ENCODE measurements around the gene AFAP1L1. TPM values are rescaled to one million over a fixed set of nuclear protein-coding genes. Genes with fewer than 3 reads are reported as not detected.

AFAP1L1 gene
- total and polyA plus RNA-seq, 2 of the 13 experiments (the other 11 are each of a cell fraction or from before 2014, with no cell fraction given): 0.38 to 1.0 TPM

DNA sequence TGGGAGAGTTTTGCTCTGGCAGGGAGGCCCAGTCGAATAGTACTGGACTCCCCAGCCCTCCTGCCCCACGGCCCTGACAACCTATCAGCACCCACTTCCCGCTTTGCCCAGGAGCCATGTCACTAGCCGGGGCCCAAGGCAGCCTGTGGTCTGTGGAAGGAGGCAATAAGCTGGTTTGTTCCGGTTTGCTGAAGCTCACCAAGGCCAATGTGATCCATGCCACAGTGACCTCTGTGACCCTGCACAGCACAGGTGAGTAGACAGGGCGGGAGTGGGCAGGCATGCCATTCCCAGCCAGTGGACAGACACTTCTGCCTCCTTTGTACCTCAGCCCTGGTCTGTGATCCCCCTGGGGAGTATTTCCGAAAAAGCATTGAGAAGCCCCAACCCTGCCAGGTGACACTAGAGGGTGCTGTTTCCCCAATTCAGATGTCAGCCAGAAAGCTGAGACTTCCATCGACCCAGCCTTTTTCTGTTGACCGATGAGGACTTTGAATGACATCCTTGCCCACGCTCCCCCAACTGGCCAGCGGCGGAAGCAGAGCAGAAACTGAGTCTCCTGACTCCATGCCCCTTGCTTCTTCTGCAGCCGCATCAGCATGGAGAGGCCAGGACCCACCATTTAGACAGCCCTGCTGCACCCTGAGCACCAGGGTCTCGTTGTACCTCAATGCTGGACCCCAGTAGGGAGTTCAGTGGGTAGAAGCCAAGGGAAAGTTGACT is 95.8 kb downstream of the AFAP1L1 start:
- Histone ChIP-seq H3K27me3 (ENCODE audit: control insufficient read depth in 1 of 2, insufficient read depth in 2 of 2, low read length in 2 of 2) (no peaks in the 10 kb centered on the region; a peak in 1 of 5 replicates), H4K20me1 (ENCODE audit: insufficient read depth, low read length) (no peaks in the 10 kb centered on the region), H2AFZ (ENCODE audit: low read length) (no peak overlapping the region), H3K9me3 (ENCODE audit: low read length) (no peaks in the 10 kb centered on the region), H3K9ac (ENCODE audit: insufficient read depth, low read depth, low read length) (no peak overlapping the region), H3K4me3 (replicated peaks in 1 of 3; ENCODE audit: insufficient read depth in 1 of 3, low read depth in 2 of 3, low read length in 3 of 3) (peak overlapping the region in 1 of 3 experiments; percentile 51; a peak in 4 of 6 replicates), H3K36me3 (replicated peaks in 1 of 2; ENCODE audit: control insufficient read depth in 1 of 2, insufficient read depth in 2 of 2, low read length in 2 of 2) (no peaks in the 10 kb centered on the region), H3K27ac (ENCODE audit: extremely low read length, insufficient read depth, low read length) (no peak overlapping the region), H3K4me2 (ENCODE audit: low read depth, low read length) (peak overlapping the region; percentile 83), H3K4me1 (ENCODE audit: insufficient read depth, low read length) (peaks cover 39% of the 10 kb centered on the region), H3K79me2 (ENCODE audit: insufficient read depth, low read length) (no peaks in the 10 kb centered on the region)
- WGBS (ENCODE audit: low lambda C conversion rate): 2% methylated on average over 14 of the region's 14 CpGs
- intact Hi-C loops (cut with micrococcal nuclease; ENCODE audit: unreplicated experiment) (loop anchor here (1.0 kb wide), 2 partner anchors 64 to 197 kb away; no protein-coding TSS in a partner anchor), in situ Hi-C loops (cut with HindIII; ENCODE audit: extremely low pct_ligation_motif_present, low pct_unique_long_range_greater_than_20kb) (loop anchor here (5.0 kb wide), 1 partner anchor 195 kb away; no protein-coding TSS in a partner anchor)
- ATAC-seq (peak; percentile 87), DNase-seq (ENCODE audit: low spot score) (peak; percentile 89), FAIRE-seq (peak; percentile 99)
- ChIA-PET POLR2A (interaction anchor here (0.8 to 1.8 kb wide), 8 partner anchors 9 to 62 kb away, joined by 3 to 13 read pairs (median 6); partner anchors contain the start of genes GRPEL2, IL17B and PCYOX1L), CTCF (ENCODE audit: low intra/inter-chr PET ratio, low total read pairs) (interaction anchor here (0.9 to 2.6 kb wide), 5 partner anchors 23 to 67 kb away, joined by 3 to 23 read pairs (median 10); partner anchors contain the start of gene GRPEL2)
- BruUV-seq (replicated peaks): no TSS peak
- TF ChIP-seq NR2F6 (IDR thresholded peaks at IDR 0.05) (peak; percentile 60; the same call in 1 of the 2 replicates), NR2F6 (CRISPR knock-in tag; IDR thresholded peaks at IDR 0.05) (peak; percentile 70), ZNF614 (CRISPR knock-in tag; IDR thresholded peaks at IDR 0.05; ENCODE audit: borderline replicate concordance) (peak; percentile 86), HOXA3 (CRISPR knock-in tag; IDR thresholded peaks at IDR 0.05) (peak; percentile 49; the same call in 1 of the 2 replicates), TFAP4 (IDR thresholded peaks at IDR 0.05; ENCODE audit: borderline replicate concordance, low read depth) (peak; percentile 32; the same call in 1 of the 2 replicates), GABPB1 (CRISPR knock-in tag; IDR thresholded peaks at IDR 0.05) (peak; percentile 36; the same call in 1 of the 2 replicates), MLLT10 (CRISPR knock-in tag; IDR thresholded peaks at IDR 0.05) (no peak), MAF1 (CRISPR knock-in tag; IDR thresholded peaks at IDR 0.05; ENCODE audit: borderline replicate concordance) (no peak), PBX2 (CRISPR knock-in tag; IDR thresholded peaks at IDR 0.05) (peak; percentile 64), STAG1 (CRISPR knock-in tag; IDR thresholded peaks at IDR 0.05) (peak; percentile 88), SIX1 (CRISPR knock-in tag; IDR thresholded peaks at IDR 0.05; ENCODE audit: borderline replicate concordance) (peak; percentile 76; the same call in 1 of the 2 replicates), ZNF446 (CRISPR knock-in tag; IDR thresholded peaks at IDR 0.05) (no peak), MAFG (CRISPR knock-in tag; IDR thresholded peaks at IDR 0.05) (no peak), KLF12 (CRISPR knock-in tag; IDR thresholded peaks at IDR 0.05; ENCODE audit: borderline replicate concordance) (peak; percentile 55; the same call in 1 of the 2 replicates), NFIC (IDR thresholded peaks at IDR 0.05; ENCODE audit: low read length) (no peak), ELF3 (CRISPR knock-in tag; IDR thresholded peaks at IDR 0.05) (peak; percentile 54)
- TF ChIP-seq, protein P1, sequence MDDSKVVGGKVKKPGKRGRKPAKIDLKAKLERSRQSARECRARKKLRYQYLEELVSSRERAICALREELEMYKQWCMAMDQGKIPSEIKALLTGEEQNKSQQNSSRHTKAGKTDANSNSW (CRISPR knock-in tag; IDR thresholded peaks at IDR 0.05; ENCODE audit: borderline replicate concordance): no peak
- TF ChIP-seq, protein P2, sequence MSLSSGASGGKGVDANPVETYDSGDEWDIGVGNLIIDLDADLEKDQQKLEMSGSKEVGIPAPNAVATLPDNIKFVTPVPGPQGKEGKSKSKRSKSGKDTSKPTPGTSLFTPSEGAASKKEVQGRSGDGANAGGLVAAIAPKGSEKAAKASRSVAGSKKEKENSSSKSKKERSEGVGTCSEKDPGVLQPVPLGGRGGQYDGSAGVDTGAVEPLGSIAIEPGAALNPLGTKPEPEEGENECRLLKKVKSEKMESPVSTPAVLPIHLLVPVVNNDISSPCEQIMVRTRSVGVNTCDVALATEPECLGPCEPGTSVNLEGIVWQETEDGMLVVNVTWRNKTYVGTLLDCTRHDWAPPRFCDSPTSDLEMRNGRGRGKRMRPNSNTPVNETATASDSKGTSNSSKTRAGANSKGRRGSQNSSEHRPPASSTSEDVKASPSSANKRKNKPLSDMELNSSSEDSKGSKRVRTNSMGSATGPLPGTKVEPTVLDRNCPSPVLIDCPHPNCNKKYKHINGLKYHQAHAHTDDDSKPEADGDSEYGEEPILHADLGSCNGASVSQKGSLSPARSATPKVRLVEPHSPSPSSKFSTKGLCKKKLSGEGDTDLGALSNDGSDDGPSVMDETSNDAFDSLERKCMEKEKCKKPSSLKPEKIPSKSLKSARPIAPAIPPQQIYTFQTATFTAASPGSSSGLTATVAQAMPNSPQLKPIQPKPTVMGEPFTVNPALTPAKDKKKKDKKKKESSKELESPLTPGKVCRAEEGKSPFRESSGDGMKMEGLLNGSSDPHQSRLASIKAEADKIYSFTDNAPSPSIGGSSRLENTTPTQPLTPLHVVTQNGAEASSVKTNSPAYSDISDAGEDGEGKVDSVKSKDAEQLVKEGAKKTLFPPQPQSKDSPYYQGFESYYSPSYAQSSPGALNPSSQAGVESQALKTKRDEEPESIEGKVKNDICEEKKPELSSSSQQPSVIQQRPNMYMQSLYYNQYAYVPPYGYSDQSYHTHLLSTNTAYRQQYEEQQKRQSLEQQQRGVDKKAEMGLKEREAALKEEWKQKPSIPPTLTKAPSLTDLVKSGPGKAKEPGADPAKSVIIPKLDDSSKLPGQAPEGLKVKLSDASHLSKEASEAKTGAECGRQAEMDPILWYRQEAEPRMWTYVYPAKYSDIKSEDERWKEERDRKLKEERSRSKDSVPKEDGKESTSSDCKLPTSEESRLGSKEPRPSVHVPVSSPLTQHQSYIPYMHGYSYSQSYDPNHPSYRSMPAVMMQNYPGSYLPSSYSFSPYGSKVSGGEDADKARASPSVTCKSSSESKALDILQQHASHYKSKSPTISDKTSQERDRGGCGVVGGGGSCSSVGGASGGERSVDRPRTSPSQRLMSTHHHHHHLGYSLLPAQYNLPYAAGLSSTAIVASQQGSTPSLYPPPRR (CRISPR knock-in tag; IDR thresholded peaks at IDR 0.05; ENCODE audit: borderline replicate concordance): no peak

All from HepG2 (cell line).